Fibroblast of upper back skin (primary cell): ENCODE results near the gene TBC1D23.
"Not testable (repeated sequence)": the region's sequence is repeated elsewhere in the genome, so short reads cannot be mapped to it uniquely, and the experiment has no call there.

Experiments
- DNase-seq: peaks from one replicate; pipeline ENCODE4 v3.0.0-alpha.2; 2013

The TBC1D23 gene

GRCh38 chr3:100260685-100261484 lies at the start of gene TBC1D23:
TSS of gene TBC1D23 (plus strand) at chr3:100260992. CDS start at chr3:100261019, 27 bp downstream.
- peak; percentile 100 for DNase-seq

- DNase-seq: peak; percentile 40
Observed at GRCh38 chr3:100213891-100214573, 46.8 kb upstream of the TBC1D23 start.

GRCh38 chr3:100214574-100214964 lies 46.2 kb upstream of the TBC1D23 start:
- DNase-seq: no peak

- DNase-seq: peak; percentile 59
Observed at GRCh38 chr3:100216713-100217112, 44.1 kb upstream of the TBC1D23 start.

- no peak for DNase-seq
Observed at GRCh38 chr3:100221159-100221558, 39.6 kb upstream of the TBC1D23 start.

GRCh38 chr3:100225193-100225592 lies 35.6 kb upstream of the TBC1D23 start:
- no peak for DNase-seq

GRCh38 chr3:100225883-100226282 lies 34.9 kb upstream of the TBC1D23 start:
- DNase-seq: no peak

- peak; percentile 75 for DNase-seq
Observed at GRCh38 chr3:100226712-100227429, 33.9 kb upstream of the TBC1D23 start.

GRCh38 chr3:100227511-100227921 lies 33.3 kb upstream of the TBC1D23 start:
- no peak for DNase-seq

- DNase-seq: no peak
Observed at GRCh38 chr3:100228247-100228646, 32.5 kb upstream of the TBC1D23 start.

- not testable (repeated sequence) for DNase-seq
Observed at GRCh38 chr3:100229188-100229587, 31.6 kb upstream of the TBC1D23 start.

- DNase-seq: peak; percentile 58
Observed at GRCh38 chr3:100230710-100231109, 30.1 kb upstream of the TBC1D23 start.

GRCh38 chr3:100231668-100232067 lies 29.1 kb upstream of the TBC1D23 start:
- DNase-seq: peak; percentile 75

GRCh38 chr3:100234364-100234763 lies 26.4 kb upstream of the TBC1D23 start:
- DNase-seq: no peak

- DNase-seq: no peak
Observed at GRCh38 chr3:100238599-100238998, 22.2 kb upstream of the TBC1D23 start.

GRCh38 chr3:100242471-100242870 lies 18.3 kb upstream of the TBC1D23 start:
- DNase-seq: not testable (repeated sequence)

- DNase-seq: no peak
Observed at GRCh38 chr3:100244264-100244663, 16.5 kb upstream of the TBC1D23 start.

GRCh38 chr3:100245136-100245535 lies 15.7 kb upstream of the TBC1D23 start:
- peak; percentile 63 for DNase-seq

GRCh38 chr3:100245927-100246326 lies 14.9 kb upstream of the TBC1D23 start:
- peak; percentile 64 for DNase-seq

- DNase-seq: no peak
Observed at GRCh38 chr3:100246999-100247398, 13.8 kb upstream of the TBC1D23 start.

- no peak for DNase-seq
Observed at GRCh38 chr3:100252001-100252400, 8.8 kb upstream of the TBC1D23 start.

- DNase-seq: peak; percentile 78
Observed at GRCh38 chr3:100254168-100254777, 6.5 kb upstream of the TBC1D23 start.

- DNase-seq: peak; percentile 76
Observed at GRCh38 chr3:100256731-100257151, 4.1 kb upstream of the TBC1D23 start.
